ENCODE data around the gene SH2D2A. TPM values are rescaled to one million over a fixed set of nuclear protein-coding genes. Genes with fewer than 3 reads are reported as not detected.

SH2D2A gene
- total and polyA plus RNA-seq, 2 donors (not counting 3 experiments of a cell fraction or from before 2014, with no cell fraction given) = 0.92 to 1.1 TPM

DNA sequence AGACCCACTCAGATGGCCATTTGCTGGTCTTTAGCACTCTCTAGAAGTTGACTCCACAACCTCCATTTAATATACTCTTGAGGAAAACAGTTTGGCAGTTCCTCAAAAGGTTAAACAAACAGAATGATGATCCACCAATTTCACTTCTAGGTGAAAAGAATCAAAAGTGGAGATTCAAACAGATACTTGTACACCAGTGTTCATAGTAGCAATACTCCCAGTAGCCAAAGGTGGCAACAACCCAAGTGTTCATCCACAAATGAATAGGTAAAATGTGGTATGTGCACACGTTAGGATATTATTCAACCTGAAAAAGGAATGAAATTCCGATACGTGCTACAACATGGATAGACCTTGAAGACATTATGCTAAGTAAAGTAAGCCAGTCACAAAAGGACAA is 43.0 kb downstream of the SH2D2A start:
- DNase-seq (ENCODE audit: low read depth, low spot score) (no peak), FAIRE-seq (no peak)
- H3K27me3 ChIP-seq (ENCODE audit: control insufficient read depth in 2 of 2, insufficient read depth in 2 of 2, low read length in 2 of 2) = no peaks in the 10 kb centered on the region
- H3K9me3 ChIP-seq (replicated peaks; ENCODE audit: control insufficient read depth, insufficient read depth, low read length) = no peaks in the 10 kb centered on the region
- BruUV-seq (replicated peaks) = no TSS peak
- no peak overlapping the region for H3K9ac ChIP-seq (replicated peaks; ENCODE audit: extremely low read depth, insufficient read depth, low read length)
- dilution Hi-C loops (cut with MboI; ENCODE audit: extremely low pct_ligation_motif_present, low sequenced_read_pairs) (no loop called here), intact Hi-C loops (cut with micrococcal nuclease) (no loop called here)
- ChIA-PET CTCF (interaction anchor here (1.1 to 3.2 kb wide), 3 partner anchors 8 to 86 kb away, joined by 3 to 14 read pairs (median 9); partner anchors contain the start of genes INSRR, ISG20L2, METTL25B and NTRK1), POLR2A (no interaction called here)
- H3K79me2 ChIP-seq (ENCODE audit: control insufficient read depth, insufficient read depth, low read length) = peaks cover 88% of the 10 kb centered on the region
- H3K4me1 ChIP-seq (ENCODE audit: control insufficient read depth, extremely low read depth, insufficient read depth, low read length) = peaks cover 10% of the 10 kb centered on the region
- peaks cover 7% of the 10 kb centered on the region for H4K20me1 ChIP-seq (replicated peaks; ENCODE audit: control insufficient read depth, extremely low read depth, insufficient read depth, low read length)
- no peaks in the 10 kb centered on the region for H3K9me1 ChIP-seq (replicated peaks; ENCODE audit: control insufficient read depth, extremely low read depth, insufficient read depth, low read length)
- H3K36me3 ChIP-seq (ENCODE audit: control insufficient read depth in 2 of 2, extremely low read depth in 1 of 2, insufficient read depth in 2 of 2, low read length in 2 of 2) = peaks cover 7 to 8% of the 10 kb centered on the region in 2 experiments
- no peak overlapping the region for H3K4me3 ChIP-seq (replicated peaks in 1 of 3; ENCODE audit: insufficient read depth in 1 of 3, low read depth in 1 of 3, low read length in 3 of 3)
- H2AFZ ChIP-seq (ENCODE audit: low read depth, low read length) = no peak overlapping the region
- TF ChIP-seq, protein P1, sequence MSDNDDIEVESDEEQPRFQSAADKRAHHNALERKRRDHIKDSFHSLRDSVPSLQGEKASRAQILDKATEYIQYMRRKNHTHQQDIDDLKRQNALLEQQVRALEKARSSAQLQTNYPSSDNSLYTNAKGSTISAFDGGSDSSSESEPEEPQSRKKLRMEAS (IDR thresholded peaks at IDR 0.05; ENCODE audit: insufficient read depth, insufficient read length) = no peak
- TF ChIP-seq GATA2 (IDR thresholded peaks at IDR 0.05; ENCODE audit: insufficient read depth, insufficient read length, low read depth, low read length) = no peak
- no peak for TF ChIP-seq POLR2AphosphoS5 (IDR thresholded peaks at IDR 0.05; ENCODE audit: insufficient read depth, low read depth, low read length)
- TF ChIP-seq CTCF (IDR thresholded peaks at IDR 0.05; ENCODE audit: extremely low read depth in 1 of 2, insufficient read depth in 1 of 2, low read depth in 1 of 2, low read length in 2 of 2) = peak in 1 of 2 donors; percentile 6
- TF ChIP-seq JUN (IDR thresholded peaks at IDR 0.05; ENCODE audit: borderline replicate concordance, insufficient read depth, insufficient read length, low read depth) = no peak
- TF ChIP-seq EZH2 (IDR thresholded peaks at IDR 0.05; ENCODE audit: borderline replicate concordance, low read depth, low read length, severe bottlenecking) = no peak
- no peak for TF ChIP-seq POLR2A (IDR thresholded peaks at IDR 0.05; ENCODE audit: low read depth, low read length)
- no peak for TF ChIP-seq FOS (IDR thresholded peaks at IDR 0.05; ENCODE audit: borderline replicate concordance, insufficient read depth, low read length)
- no peak for TF ChIP-seq MYC (IDR thresholded peaks at IDR 0.05; ENCODE audit: low read depth, low read length)
- H3K4me2 ChIP-seq (ENCODE audit: insufficient read depth, low read length) = no peak overlapping the region
- H3K27ac ChIP-seq (ENCODE audit: insufficient read depth, low read depth, low read length) = no peak overlapping the region

All from endothelial cell of umbilical vein (primary cell).